HCT116 (cell line): ENCODE results near the gene ARL6IP4. TPM values are rescaled to one million over a fixed set of nuclear protein-coding genes. Genes with fewer than 3 reads are reported as not detected.

Experiments used
- ATAC-seq: fragments of 200-7000 bp; cut with Tn5 transposase; 2 replicates; pipeline ENCODE4 v1.9.1; 2020; ENCODE audit warnings: mild to moderate bottlenecking, moderate library complexity
- BruUV-seq: library from RNA; stranded (reverse); fragments of 400-500 nt; replicated peaks from 2 replicates; lab custom pipeline; 2021; lab: Mats Ljungman, UMichigan
- CTCF ChIA-PET: fragments of 300-600 bp; sonication (Branson Sonifier 250); formaldehyde crosslinking; loops from one replicate; lab custom pipeline; 2021; ENCODE audit warnings: antibody characterized with exemption; lab: Charles Lee
- POLR2A ChIA-PET: fragments of 300-600, 350-600 bp; sonication (Branson Sonifier 250); formaldehyde crosslinking; loops from one replicate; lab custom pipeline; 2021; ENCODE audit warnings: antibody characterized with exemption; lab: Charles Lee
- RAD21 ChIA-PET, 2 experiments: fragments of 300-600 bp; sonication (Branson Sonifier 250); formaldehyde crosslinking; loops; one replicate each; lab custom pipeline; 2023; ENCODE audit warnings: low total read pairs in 2 of 2; ENCODE audit not compliant: uncharacterized antibody in 2 of 2, unreplicated experiment in 2 of 2, low non-redundant PET in 1 of 2; lab: Charles Lee
- DNase-seq: peaks from one replicate; pipeline ENCODE4 v3.0.0-alpha.2; 2010; ENCODE audit warnings: low read depth, low spot score
- H2AFZ ChIP-seq: fragments of 200-600 bp; shearing (Covaris generic), sonication (generic); 2 replicates; pipeline ENCODE4 v1.6.1; 2017; ENCODE audit warnings: low read depth, mixed run types, mixed read lengths, antibody characterized with exemption, low read length; ENCODE audit not compliant: poor library complexity, severe bottlenecking
- H3K27ac ChIP-seq: 2 replicates; pipeline ENCODE4 v1.5.1; 2012; ENCODE audit warnings: low read depth, low read length
- H3K27me3 ChIP-seq: fragments of 200-600 bp; sonication (generic); 2 replicates; pipeline ENCODE4 v1.6.1; 2016; ENCODE audit warnings: mixed run types, low read length, mixed read lengths; ENCODE audit not compliant: insufficient read depth
- H3K36me3 ChIP-seq, 2 experiments: fragments of 200-500 bp in 1 of 2; fragments of 200-600 bp in 1 of 2; sonication (Bioruptor generic) in 1 of 2; sonication (generic) in 1 of 2; 2 replicates each; pipeline versions ENCODE4 v1.5.1 to v1.6.1; 2014 to 2016; ENCODE audit warnings: low read length in 2 of 2, inconsistent platforms in 1 of 2, mixed read lengths in 1 of 2, mixed run types in 1 of 2; ENCODE audit not compliant: insufficient read depth in 2 of 2, control insufficient read depth in 1 of 2
- H3K4me1 ChIP-seq, 2 experiments: fragments of 200-600 bp in 1 of 2; sonication (generic) in 1 of 2; 2 replicates each; pipeline versions ENCODE4 v1.5.1 to v1.6.1; 2012 to 2017; ENCODE audit warnings: low read length in 2 of 2, inconsistent platforms in 1 of 2, mild to moderate bottlenecking in 1 of 2, mixed read lengths in 1 of 2, mixed run types in 1 of 2, moderate library complexity in 1 of 2; ENCODE audit not compliant: insufficient read depth in 2 of 2, control insufficient read depth in 1 of 2
- H3K4me2 ChIP-seq: fragments of 200-600 bp; sonication (generic); 2 replicates; pipeline ENCODE4 v1.6.1; 2017; ENCODE audit warnings: mixed run types, low read length, mixed read lengths
- H3K4me3 ChIP-seq, 2 experiments: fragments of 200-600 bp in 1 of 2; sonication (generic) in 1 of 2; replicated peaks in 1 of 2; 2 replicates each; pipeline ENCODE4 v1.5.1; 2011 to 2016; ENCODE audit warnings: low read length in 2 of 2, control low read depth in 1 of 2, low read depth in 1 of 2, mild to moderate bottlenecking in 1 of 2, mixed read lengths in 1 of 2, mixed run types in 1 of 2
- H3K79me2 ChIP-seq: fragments of 200-600 bp; sonication (generic); 2 replicates; pipeline ENCODE4 v1.6.1; 2017; ENCODE audit warnings: mild to moderate bottlenecking, mixed run types, low read length, moderate library complexity, mixed read lengths; ENCODE audit not compliant: insufficient read depth
- H3K9ac ChIP-seq: fragments of 200-600 bp; sonication (generic); 2 replicates; pipeline ENCODE4 v1.6.1; 2016; ENCODE audit warnings: low read length, mixed read lengths
- H3K9me2 ChIP-seq: fragments of 200-600 bp; sonication (generic), shearing (Covaris generic); 2 replicates; pipeline ENCODE4 v1.6.1; 2017; ENCODE audit warnings: mixed run types, mild to moderate bottlenecking, moderate library complexity; ENCODE audit not compliant: insufficient read depth
- H3K9me3 ChIP-seq, 2 experiments: fragments of 200-500 bp in 1 of 2; fragments of 200-600 bp in 1 of 2; sonication (Bioruptor generic) in 1 of 2; sonication (generic) in 1 of 2; 2 replicates each; pipeline ENCODE4 v1.6.1; 2014 to 2017; ENCODE audit warnings: low read length in 2 of 2, mixed read lengths in 2 of 2, inconsistent platforms in 1 of 2, low read depth in 1 of 2, mild to moderate bottlenecking in 1 of 2, mixed run types in 1 of 2, moderate library complexity in 1 of 2; ENCODE audit not compliant: control insufficient read depth in 1 of 2, insufficient read depth in 1 of 2
- H4K20me1 ChIP-seq: fragments of 200-600 bp; sonication (generic), shearing (Covaris generic); 2 replicates; pipeline ENCODE4 v1.6.1; 2017; ENCODE audit warnings: mixed run types, mild to moderate bottlenecking, moderate library complexity; ENCODE audit not compliant: insufficient read depth
- ATF3 ChIP-seq: IDR thresholded peaks from 2 replicates; pipeline ENCODE4 v1.6.1; 2012
- CBX3 ChIP-seq: IDR thresholded peaks from 2 replicates; pipeline ENCODE4 v1.6.1; 2012; ENCODE audit warnings: low read depth
- EGR1 ChIP-seq: IDR thresholded peaks from 2 replicates; pipeline ENCODE4 v1.6.1; 2012; ENCODE audit warnings: low read depth
- ELF1 ChIP-seq: IDR thresholded peaks from 2 replicates; pipeline ENCODE4 v1.6.1; 2012; ENCODE audit warnings: low read depth, borderline replicate concordance
- EZH2 ChIP-seq: fragments of 200-600 bp; sonication (generic); IDR thresholded peaks from 2 replicates; pipeline ENCODE4 v1.6.1; 2017; ENCODE audit warnings: antibody characterized with exemption, mixed run types
- EZH2phosphoT487 ChIP-seq: fragments of 200-600 bp; IDR thresholded peaks from 2 replicates; pipeline ENCODE4 v1.6.1; 2018; ENCODE audit warnings: antibody characterized with exemption, borderline replicate concordance
- FOSL1 ChIP-seq: IDR thresholded peaks from 2 replicates; pipeline ENCODE4 v1.6.1; 2012; ENCODE audit warnings: low read depth
- JUND ChIP-seq: IDR thresholded peaks from 2 replicates; pipeline ENCODE4 v1.6.1; 2012
- MAX ChIP-seq: IDR thresholded peaks from 2 replicates; pipeline ENCODE4 v1.6.1; 2012
- POLR2A ChIP-seq: IDR thresholded peaks from 2 replicates; pipeline ENCODE4 v1.7.0; 2011; ENCODE audit warnings: borderline replicate concordance; ENCODE audit not compliant: insufficient read depth, insufficient read length; ENCODE audit errors: extremely low read depth
- POLR2AphosphoS5 ChIP-seq: IDR thresholded peaks from 2 replicates; pipeline ENCODE4 v1.6.1; 2011; ENCODE audit warnings: mild to moderate bottlenecking, low read depth, low read length, moderate library complexity
- SIN3A ChIP-seq: IDR thresholded peaks from 2 replicates; pipeline ENCODE4 v1.6.1; 2012; ENCODE audit warnings: low read depth
- SP1 ChIP-seq: IDR thresholded peaks from 2 replicates; pipeline ENCODE4 v1.6.1; 2012; ENCODE audit warnings: low read depth
- SRF ChIP-seq: IDR thresholded peaks from 2 replicates; pipeline ENCODE4 v1.6.1; 2012; ENCODE audit warnings: low read depth
- TCF7L2 ChIP-seq: IDR thresholded peaks from 2 replicates; pipeline ENCODE4 v1.7.0; 2011; ENCODE audit warnings: borderline replicate concordance, inconsistent platforms; ENCODE audit not compliant: insufficient read depth, insufficient read length; ENCODE audit errors: extremely low read depth
- ZNF274 ChIP-seq: fragments of 200-500 bp; sonication (Bioruptor generic); IDR thresholded peaks from 2 replicates; pipeline ENCODE4 v1.6.1; 2014; ENCODE audit warnings: mild to moderate bottlenecking, low read depth, low read length, inconsistent platforms
- intact Hi-C: fragments of 100-400 bp; cut with micrococcal nuclease; formaldehyde crosslinking; loops from 2 replicates; pipeline ENCODE4 v1.10.0; 2022
- total RNA-seq: library from RNA; stranded (reverse); gene quantifications from one replicate; pipeline ENCODE4 v1.2.1, GENCODE V29; 2021; ENCODE audit not compliant: unreplicated experiment

The ARL6IP4 gene
- total RNA-seq, 1 experiment from 2014 or later = 128 TPM

GRCh38 chr12:122989874-122990419 is 9.5 kb downstream of the ARL6IP4 start:
- POLR2A ChIA-PET = no interaction called here

GRCh38 chr12:122990561-122990960 is 10.1 kb downstream of the ARL6IP4 start:
- no peak overlapping the region for H3K9ac ChIP-seq
- no peak overlapping the region for H3K4me3 ChIP-seq
- no peaks in the 10 kb centered on the region for H3K79me2 ChIP-seq
- ChIA-PET POLR2A (no interaction called here), RAD21 (no interaction called here), CTCF (no interaction called here)
- H2AFZ ChIP-seq = no peak overlapping the region
- TF ChIP-seq ELF1 (no peak), EZH2phosphoT487 (no peak), CBX3 (no peak), ATF3 (no peak), POLR2AphosphoS5 (no peak), SP1 (no peak), MAX (no peak), EGR1 (no peak), POLR2A (no peak)
- H4K20me1 ChIP-seq = no peaks in the 10 kb centered on the region
- no peaks in the 10 kb centered on the region for H3K4me1 ChIP-seq
- no peak overlapping the region for H3K4me2 ChIP-seq
- H3K9me3 ChIP-seq = no peaks in the 10 kb centered on the region
- no peaks in the 10 kb centered on the region for H3K9me2 ChIP-seq
- H3K36me3 ChIP-seq = no peaks in the 10 kb centered on the region
- DNase-seq (no peak), ATAC-seq (no peak)
- H3K27me3 ChIP-seq = no peaks in the 10 kb centered on the region
- BruUV-seq = no TSS peak
- intact Hi-C loops = no loop called here
- H3K27ac ChIP-seq = no peak overlapping the region

More at GRCh38 chr12:122989874-122990419, 9.5 kb downstream of the ARL6IP4 start:
- ChIA-PET CTCF (interaction anchor here (0.7 to 1.5 kb wide), 2 partner anchors 248 to 432 kb away, joined by 3 to 4 read pairs; no protein-coding TSS in a partner anchor), RAD21 (no interaction called here)
- H3K9ac ChIP-seq = no peak overlapping the region
- no peaks in the 10 kb centered on the region for H3K9me2 ChIP-seq
- BruUV-seq = no TSS peak
- no peaks in the 10 kb centered on the region for H3K9me3 ChIP-seq
- H2AFZ ChIP-seq = no peak overlapping the region
- ATAC-seq (no peak), DNase-seq (no peak)
- H3K4me2 ChIP-seq = no peak overlapping the region
- TF ChIP-seq SRF (no peak), FOSL1 (no peak), EGR1 (no peak), ELF1 (no peak), CBX3 (no peak), JUND (no peak), SIN3A (no peak), EZH2phosphoT487 (no peak), TCF7L2 (no peak), ATF3 (no peak), ZNF274 (no peak), POLR2AphosphoS5 (no peak), EZH2 (no peak)
- H3K4me1 ChIP-seq = no peaks in the 10 kb centered on the region
- H3K79me2 ChIP-seq = no peaks in the 10 kb centered on the region
- no peaks in the 10 kb centered on the region for H3K36me3 ChIP-seq
- H3K4me3 ChIP-seq = no peak overlapping the region
- no peak overlapping the region for H3K27ac ChIP-seq
- no peaks in the 10 kb centered on the region for H4K20me1 ChIP-seq
- intact Hi-C loops = no loop called here
- no peaks in the 10 kb centered on the region for H3K27me3 ChIP-seq
